Endodermal cell (in vitro differentiated cells): ENCODE results near the gene PPP1R12B. TPM values are rescaled to one million over a fixed set of nuclear protein-coding genes. Genes with fewer than 3 reads are reported as not detected.
"Not testable (repeated sequence)": the region's sequence is repeated elsewhere in the genome, so short reads cannot be mapped to it uniquely, and the experiment has no call there.

Experiments
- DNase-seq: peaks from one replicate; pipeline ENCODE4 v3.0.0-alpha.2; 2017
- H3K27ac ChIP-seq: 2 replicates; pipeline ENCODE4 v1.5.1; 2013; ENCODE audit warnings: mild to moderate bottlenecking, low read depth, low read length, moderate library complexity
- H3K27me3 ChIP-seq: 2 replicates; pipeline ENCODE4 v1.6.1; 2013; ENCODE audit warnings: mild to moderate bottlenecking, low read length, moderate library complexity; ENCODE audit not compliant: insufficient read depth, control insufficient read depth, poor library complexity, severe bottlenecking
- H3K36me3 ChIP-seq: 2 replicates; pipeline ENCODE4 v1.7.0; 2013; ENCODE audit warnings: mild to moderate bottlenecking, low read length, moderate library complexity; ENCODE audit not compliant: control insufficient read depth, insufficient read depth
- H3K4me1 ChIP-seq: one replicate; pipeline ENCODE4 v1.7.0; 2013; ENCODE audit warnings: low read length; ENCODE audit not compliant: control insufficient read depth, insufficient read depth
- H3K4me3 ChIP-seq: 2 replicates; pipeline ENCODE4 v1.5.1; 2013; ENCODE audit warnings: mild to moderate bottlenecking, low read length, moderate library complexity
- H3K9ac ChIP-seq: 2 replicates; pipeline ENCODE4 v1.6.1; 2013; ENCODE audit warnings: mild to moderate bottlenecking, low read length, moderate library complexity; ENCODE audit not compliant: poor library complexity, severe bottlenecking; ENCODE audit errors: extremely low read depth
- H3K9me3 ChIP-seq: 2 replicates; pipeline ENCODE4 v1.6.1; 2013; ENCODE audit warnings: mild to moderate bottlenecking, low read length, moderate library complexity; ENCODE audit not compliant: control insufficient read depth
- H3K27ac Mint-ChIP-seq: 2 replicates; pipeline ENCODE4 v1.8.0; 2020; ENCODE audit warnings: mixed read lengths
- H3K27me3 Mint-ChIP-seq: 2 replicates; pipeline ENCODE4 v1.8.0; 2021; ENCODE audit warnings: mild to moderate bottlenecking, mixed read lengths; ENCODE audit not compliant: insufficient read depth
- H3K36me3 Mint-ChIP-seq: 2 replicates; pipeline ENCODE4 v1.8.0; 2020; ENCODE audit warnings: low read depth, mixed read lengths
- H3K4me1 Mint-ChIP-seq: 2 replicates; pipeline ENCODE4 v1.8.0; 2020; ENCODE audit warnings: mixed read lengths
- H3K4me3 Mint-ChIP-seq: 2 replicates; pipeline ENCODE4 v1.8.0; 2020; ENCODE audit warnings: mild to moderate bottlenecking, moderate library complexity, mixed read lengths
- H3K9me3 Mint-ChIP-seq: 2 replicates; pipeline ENCODE4 v1.8.0; 2020; ENCODE audit warnings: mild to moderate bottlenecking, mixed read lengths
- CTCF ChIP-seq: fragments of 200-600 bp; sonication (generic); conservative IDR thresholded peaks from 2 replicates; pipeline ENCODE4 v1.5.0; 2021; ENCODE audit warnings: antibody characterized with exemption, mild to moderate bottlenecking
- WGBS, 2 experiments: methylation state at CpG; one replicate each; pipeline versions ENCODE4 v1.1.5 to v1.1.7; 2013; ENCODE audit warnings: missing lambda C conversion rate in 2 of 2, mixed read lengths in 1 of 2; ENCODE audit not compliant: insufficient coverage in 1 of 2, insufficient read length in 1 of 2; 5-methylcytosine and 5-hydroxymethylcytosine counted together
- total RNA-seq, 2 donors: library from RNA; stranded (reverse); fragmentation: NEBNext Ultra II Directional in 1 of 2; extraction: Animal tissue kit (Norgen Biotek cat#: 25700) in 1 of 2; gene quantifications; 2 replicates in 1 of 2; 3 replicates in 1 of 2; pipeline ENCODE4 v1.2.1, GENCODE V29; 2021

The PPP1R12B gene
- total RNA-seq, 2 donors from 2014 or later = 19.2 to 20.3 TPM

- peak; percentile 67 for DNase-seq
- H3K27me3 Mint-ChIP-seq = peaks cover 26% of the 10 kb centered on the region
- no peaks in the 10 kb centered on the region for H3K9me3 Mint-ChIP-seq
- WGBS, 2 experiments = 19 to 32% methylated on average over 5 to 7 of the region's 7 CpGs
- no peaks in the 10 kb centered on the region for H3K36me3 Mint-ChIP-seq
- H3K4me3 Mint-ChIP-seq = peak overlapping the region; percentile 38
- Histone ChIP-seq H3K4me1 (peaks cover 23% of the 10 kb centered on the region), H3K9me3 (no peaks in the 10 kb centered on the region), H3K4me3 (peak overlapping the region; percentile 38), H3K9ac (no peak overlapping the region), H3K27me3 (no peaks in the 10 kb centered on the region), H3K27ac (peak overlapping the region; percentile 98), H3K36me3 (no peaks in the 10 kb centered on the region)
- peaks cover 39% of the 10 kb centered on the region for H3K4me1 Mint-ChIP-seq
- TF ChIP-seq CTCF = no peak
- peak overlapping the region; percentile 79 for H3K27ac Mint-ChIP-seq
Observed at GRCh38 chr1:202638019-202638700, 289.7 kb downstream of the PPP1R12B start.

GRCh38 chr1:202638701-202639305 is 290.3 kb downstream of the PPP1R12B start:
- H3K36me3 Mint-ChIP-seq, H3K36me3 ChIP-seq, H3K9ac ChIP-seq, H3K9me3 Mint-ChIP-seq, H3K27me3 ChIP-seq, DNase-seq, H3K9me3 ChIP-seq: not testable (repeated sequence)
- H3K4me1 Mint-ChIP-seq = peaks cover 39% of the 10 kb centered on the region
- H3K27ac ChIP-seq = peak overlapping the region; percentile 98
- H3K27ac Mint-ChIP-seq = peak overlapping the region; percentile 79
- H3K27me3 Mint-ChIP-seq = peaks cover 26% of the 10 kb centered on the region
- H3K4me3 Mint-ChIP-seq = peak overlapping the region; percentile 38
- WGBS, 2 experiments = 31 to 52% methylated on average over 7 to 9 of the region's 9 CpGs
- peak overlapping the region; percentile 38 for H3K4me3 ChIP-seq
- peaks cover 23% of the 10 kb centered on the region for H3K4me1 ChIP-seq

GRCh38 chr1:202639500-202639899 is 291.0 kb downstream of the PPP1R12B start:
- no peak overlapping the region for H3K27ac Mint-ChIP-seq
- H3K27me3 ChIP-seq = peaks cover 7% of the 10 kb centered on the region
- no peaks in the 10 kb centered on the region for H3K36me3 ChIP-seq
- peaks cover 32% of the 10 kb centered on the region for H3K27me3 Mint-ChIP-seq
- peak overlapping the region; percentile 98 for H3K27ac ChIP-seq
- 75 to 86% methylated on average over 6 to 9 of the region's 9 CpGs for WGBS, 2 experiments
- DNase-seq = no peak
- TF ChIP-seq CTCF = no peak
- H3K9me3 ChIP-seq = no peaks in the 10 kb centered on the region
- H3K4me1 ChIP-seq = peaks cover 23% of the 10 kb centered on the region
- H3K9ac ChIP-seq = no peak overlapping the region
- H3K36me3 Mint-ChIP-seq = no peaks in the 10 kb centered on the region
- H3K4me1 Mint-ChIP-seq = peaks cover 41% of the 10 kb centered on the region
- H3K9me3 Mint-ChIP-seq = no peaks in the 10 kb centered on the region
- H3K4me3 ChIP-seq = no peak overlapping the region
- H3K4me3 Mint-ChIP-seq = no peak overlapping the region
